B cell (primary cell): ENCODE results near the gene RNF2. TPM values are rescaled to one million over a fixed set of nuclear protein-coding genes. Genes with fewer than 3 reads are reported as not detected.

Source experiments
- ATAC-seq: fragments of 200-7000 bp; cut with Tn5 transposase; one replicate; pipeline ENCODE4 v1.10.0; 2021; ENCODE audit warnings: low read depth, mild to moderate bottlenecking, moderate number of reproducible peaks, moderate library complexity
- CTCF ChIA-PET: fragments of 350-600 bp; sonication (Branson Sonifier 250); formaldehyde crosslinking; loops from one replicate; lab custom pipeline; 2021; ENCODE audit warnings: antibody characterized with exemption, inconsistent platforms; lab: Charles Lee
- POLR2A ChIA-PET: fragments of 350-600 bp; sonication (Branson Sonifier 250); formaldehyde crosslinking; loops from one replicate; lab custom pipeline; 2021; ENCODE audit warnings: antibody characterized with exemption; lab: Charles Lee
- DNase-seq: peaks from one replicate; pipeline ENCODE4 v3.0.0; 2013
- H2AFZ ChIP-seq: 2 replicates; pipeline ENCODE4 v1.6.1; 2012; ENCODE audit warnings: mild to moderate bottlenecking, low read depth, low read length; ENCODE audit not compliant: insufficient read depth, poor library complexity, severe bottlenecking
- H3K27ac ChIP-seq, 2 donors: 1 replicate in 1 of 2; 2 replicates in 1 of 2; pipeline ENCODE4 v1.5.1; 2012 to 2013; ENCODE audit warnings: low read length in 2 of 2, mild to moderate bottlenecking in 2 of 2, moderate library complexity in 1 of 2
- H3K27me3 ChIP-seq, 4 experiments: fragments of 200-600 bp in 1 of 4; sonication (generic) in 1 of 4; replicated peaks in 1 of 4; 1 replicate in 2 of 4; 2 replicates in 2 of 4; pipeline versions ENCODE4 v1.6.1 to v1.7.0; 2013 to 2016; ENCODE audit warnings: low read length in 3 of 4, mild to moderate bottlenecking in 2 of 4, mixed read lengths in 1 of 4, moderate library complexity in 1 of 4; ENCODE audit not compliant: insufficient read depth in 4 of 4, control insufficient read depth in 3 of 4; ENCODE audit errors: control extremely low read depth in 1 of 4
- H3K36me3 ChIP-seq, 2 experiments: replicated peaks in 1 of 2; 1 replicate in 1 of 2; 2 replicates in 1 of 2; pipeline versions ENCODE4 v1.6.1 to v1.7.1; 2013; ENCODE audit warnings: low read length in 1 of 2; ENCODE audit not compliant: insufficient read depth in 2 of 2, control insufficient read depth in 1 of 2; ENCODE audit errors: control extremely low read depth in 1 of 2, extremely low read depth in 1 of 2
- H3K4me1 ChIP-seq, 2 donors: fragments of 200-600 bp in 1 of 2; sonication (generic) in 1 of 2; 1 replicate in 1 of 2; 2 replicates in 1 of 2; pipeline versions ENCODE4 v1.5.1 to v1.6.1; 2013 to 2017; ENCODE audit warnings: low read length in 2 of 2; ENCODE audit not compliant: control insufficient read depth in 2 of 2, insufficient read depth in 2 of 2
- H3K4me2 ChIP-seq: replicated peaks from 2 replicates; pipeline ENCODE3; 2012; ENCODE audit warnings: mild to moderate bottlenecking, low read depth, low read length; ENCODE audit not compliant: poor library complexity, severe bottlenecking
- H3K4me3 ChIP-seq, 5 experiments: fragments of 200-600 bp in 1 of 5; sonication (generic) in 1 of 5; 1 replicate in 3 of 5; 2 replicates in 2 of 5; pipeline versions ENCODE4 v1.5.1 to v1.7.0; 2011 to 2016; ENCODE audit warnings: low read length in 4 of 5, mild to moderate bottlenecking in 4 of 5, low read depth in 2 of 5, control low read depth in 1 of 5, moderate library complexity in 1 of 5; ENCODE audit not compliant: insufficient read depth in 1 of 5; ENCODE audit errors: control extremely low read depth in 1 of 5, extremely low read depth in 1 of 5
- H3K79me2 ChIP-seq: fragments of 200-600 bp; sonication (generic); one replicate; pipeline ENCODE4 v1.6.0; 2016; ENCODE audit warnings: low read length; ENCODE audit not compliant: control insufficient read depth, insufficient read depth
- H3K9ac ChIP-seq: fragments of 200-600 bp; sonication (generic); 2 replicates; pipeline ENCODE4 v1.6.1; 2017; ENCODE audit warnings: mild to moderate bottlenecking, low read length, moderate library complexity
- H3K9me3 ChIP-seq, 3 donors: one replicate each; pipeline versions ENCODE4 v1.6.1 to v1.7.1; 2013; ENCODE audit warnings: low read length in 2 of 3; ENCODE audit not compliant: control insufficient read depth in 2 of 3, insufficient read depth in 1 of 3; ENCODE audit errors: control extremely low read depth in 1 of 3
- H4K20me1 ChIP-seq: 2 replicates; pipeline ENCODE4 v1.6.0; 2012; ENCODE audit warnings: mild to moderate bottlenecking, low read length; ENCODE audit not compliant: insufficient read depth, control insufficient read depth, poor library complexity, severe bottlenecking
- H3K27ac Mint-ChIP-seq: one replicate; pipeline ENCODE4 v1.8.0; 2021; ENCODE audit warnings: mixed read lengths
- H3K27me3 Mint-ChIP-seq: one replicate; pipeline ENCODE4 v1.8.0; 2021; ENCODE audit warnings: mixed read lengths
- H3K4me1 Mint-ChIP-seq: one replicate; pipeline ENCODE4 v1.8.0; 2021; ENCODE audit warnings: mixed read lengths
- H3K4me3 Mint-ChIP-seq: one replicate; pipeline ENCODE4 v1.8.0; 2021; ENCODE audit warnings: mixed read lengths
- H3K9me3 Mint-ChIP-seq: one replicate; pipeline ENCODE4 v1.8.0; 2022; ENCODE audit warnings: mixed read lengths; ENCODE audit not compliant: insufficient read depth
- CTCF ChIP-seq: fragments of 200-600 bp; IDR thresholded peaks from one replicate; pipeline ENCODE4 v1.8.0; 2022; ENCODE audit warnings: antibody characterized with exemption, mild to moderate bottlenecking
- EZH2 ChIP-seq: IDR thresholded peaks from 2 replicates; pipeline ENCODE4 v1.6.1; 2012; ENCODE audit warnings: borderline replicate concordance, low read depth, mild to moderate bottlenecking, moderate library complexity, low read length; ENCODE audit not compliant: insufficient read depth, poor library complexity, severe bottlenecking
- WGBS: methylation state at CpG from one replicate; pipeline ENCODE4 v1.1.5; 2013; ENCODE audit warnings: missing lambda C conversion rate; ENCODE audit not compliant: insufficient coverage; 5-methylcytosine and 5-hydroxymethylcytosine counted together
- intact Hi-C: fragments of 100-400 bp; cut with micrococcal nuclease; formaldehyde crosslinking; loops from one replicate; pipeline ENCODE4 v1.10.0; 2022
- polyA plus RNA-seq: library from polyadenylated mRNA; depleted of rRNA; stranded (reverse); fragments of >200 nt; gene quantifications from 2 replicates; pipeline ENCODE4 v1.2.3, GENCODE V29; 2012
- total RNA-seq, 2 donors: library from RNA; stranded (reverse); fragments of 120-200 nt in 1 of 2; gene quantifications; 1 replicate in 1 of 2; 2 replicates in 1 of 2; pipeline versions ENCODE4 v1.2.3 to v1.2.4, GENCODE V29; 2013 to 2022

The RNF2 gene
- total and polyA plus RNA-seq, 2 donors (not counting 1 experiment from before 2014, with no cell fraction given) = 13.9 to 29.5 TPM

GRCh38 chr1:185066181-185066580 lies 20.8 kb downstream of the RNF2 start:
- H3K4me1 ChIP-seq = peaks cover 3 to 21% of the 10 kb centered on the region in 2 donors
- no peak overlapping the region for H3K9ac ChIP-seq
- Mint-ChIP-seq H3K4me1 (peaks cover 55% of the 10 kb centered on the region), H3K4me3 (no peak overlapping the region), H3K27me3 (no peaks in the 10 kb centered on the region), H3K27ac (no peak overlapping the region), H3K9me3 (no peaks in the 10 kb centered on the region)
- CTCF ChIA-PET = interaction anchor here (1.0 kb wide), 1 partner anchor 10 kb away, joined by 3 read pairs; no protein-coding TSS in a partner anchor
- 100% methylated on average over 2 of the region's 2 CpGs for WGBS
- H3K79me2 ChIP-seq = peaks cover 98% of the 10 kb centered on the region
- H3K4me2 ChIP-seq = no peak overlapping the region
- no peak overlapping the region for H3K4me3 ChIP-seq
- POLR2A ChIA-PET = no interaction called here
- intact Hi-C loops = no loop called here
- H3K36me3 ChIP-seq = no peaks in the 10 kb centered on the region
- H4K20me1 ChIP-seq = peaks cover 60% of the 10 kb centered on the region
- H3K27ac ChIP-seq = no peak overlapping the region
- no peak for ATAC-seq
- H3K9me3 ChIP-seq = peaks cover 0 to 1% (median 0%) of the 10 kb centered on the region in 3 donors
- no peaks in the 10 kb centered on the region for H3K27me3 ChIP-seq
- TF ChIP-seq EZH2 (no peak), CTCF (no peak)
- no peak overlapping the region for H2AFZ ChIP-seq
- no peak for DNase-seq

- peaks cover 96% of the 10 kb centered on the region for H3K79me2 ChIP-seq
- CTCF ChIA-PET = no interaction called here
- peaks cover 49% of the 10 kb centered on the region for H3K4me1 Mint-ChIP-seq
These were observed 23.0 kb downstream of the RNF2 start for GRCh38 chr1:185068341-185068740.

More at GRCh38 chr1:185068341-185068740, 23.0 kb downstream of the RNF2 start:
- Mint-ChIP-seq H3K27ac (no peak overlapping the region), H3K9me3 (no peaks in the 10 kb centered on the region), H3K27me3 (no peaks in the 10 kb centered on the region), H3K4me3 (no peak overlapping the region)
- Histone ChIP-seq H3K27me3 (no peaks in the 10 kb centered on the region), H3K9ac (no peak overlapping the region), H4K20me1 (peaks cover 48% of the 10 kb centered on the region), H2AFZ (no peak overlapping the region), H3K36me3 (peaks cover 5 to 6% of the 10 kb centered on the region in 2 experiments), H3K4me1 (peaks cover 0 to 6% of the 10 kb centered on the region in 2 donors), H3K4me3 (no peak overlapping the region), H3K9me3 (peaks cover 0 to 1% (median 0%) of the 10 kb centered on the region in 3 donors), H3K27ac (no peak overlapping the region), H3K4me2 (no peak overlapping the region)
- intact Hi-C loops = no loop called here
- DNase-seq = no peak
- POLR2A ChIA-PET = no interaction called here
- TF ChIP-seq EZH2 (no peak), CTCF (no peak)
- no peak for ATAC-seq
